Pancreas (tissue), 10 donors: ENCODE results near the gene CDC27. TPM values are rescaled to one million over a fixed set of nuclear protein-coding genes. Genes with fewer than 3 reads are reported as not detected.
A peak's percentile ranks its signal among the peaks of the same experiment; 100 is the strongest.

Source experiments
- ATAC-seq, 4 donors: fragments of 200-7000 bp; cut with Tn5 transposase; one replicate each; pipeline versions ENCODE4 v1.8.0 to v1.9.1; 2020; ENCODE audit warnings: mild to moderate bottlenecking in 4 of 4, moderate library complexity in 4 of 4
- DNase-seq, 6 donors: peaks; one replicate each; pipeline ENCODE4 v3.0.0-alpha.2; 2020
- FAIRE-seq: peaks from 2 replicates; lab custom pipeline; 2012; peaks lifted over from hg19 to GRCh38; lab: Jason Lieb, UNC
- H3K27ac ChIP-seq, 4 donors: fragments of 200-600 bp; sonication (generic); 1 replicate in 3 of 4; 2 replicates in 1 of 4; pipeline versions ENCODE4 v1.5.0 to v1.8.0; 2020
- H3K27me3 ChIP-seq, 4 donors: fragments of 200-600 bp; one replicate each; pipeline ENCODE4 v1.8.0; 2021
- H3K36me3 ChIP-seq, 3 donors: fragments of 200-600 bp; sonication (generic) in 1 of 3; one replicate each; pipeline versions ENCODE4 v1.5.0 to v1.8.0; 2020 to 2021
- H3K4me1 ChIP-seq, 3 donors: fragments of 200-600 bp; one replicate each; pipeline ENCODE4 v1.8.0; 2021
- H3K4me3 ChIP-seq, 4 donors: fragments of 200-600 bp; sonication (generic) in 2 of 4; one replicate each; pipeline versions ENCODE4 v1.5.0 to v1.8.0; 2020 to 2021
- H3K9me3 ChIP-seq, 4 donors: fragments of 200-600 bp; one replicate each; pipeline ENCODE4 v1.8.0; 2021
- WGBS, 2 donors: extraction: QIAGEN DNeasy Blood & Tissue Kit; methylation state at CpG; one replicate each; pipeline ENCODE4 v1.1.7; 2013; 5-methylcytosine and 5-hydroxymethylcytosine counted together
- intact Hi-C, 3 donors: fragments of 100-400 bp; cut with DNase I; formaldehyde crosslinking; loops; one replicate each; pipeline versions ENCODE4 v1.11.1 to v1.14.2; 2022
- polyA plus RNA-seq, 2 donors: library from polyadenylated mRNA; stranded (reverse); fragments of 200-250 nt; gene quantifications; one replicate each; pipeline ENCODE4 v1.2.3, GENCODE V29; 2013
- total RNA-seq, 6 donors: library from RNA; stranded (reverse); fragmentation: NEBNext Ultra II Directional in 4 of 6; extraction: Animal tissue kit (Norgen Biotek cat#: 25700) in 4 of 6; gene quantifications; one replicate each; pipeline versions ENCODE4 v1.2.1 to v1.2.4, GENCODE V29; 2021 to 2023
- TF ChIP-seq, protein P1 (sequence below), 4 donors: fragments of 200-600 bp; sonication (generic) in 3 of 4; IDR thresholded peaks; one replicate each; pipeline versions ENCODE4 v1.5.0 to v1.8.0; 2021; ENCODE audit warnings: antibody characterized with exemption in 4 of 4
- donor health status: healthy with polysubstance abuse.
- donor health status: DM: no; HTN: no; CAD: no; lungs with moderate emphysema.
- donor health status: DM: no; HTN: no; CAD: no.
- donor health status: control.
- donor health status: control.
- donor health status: Bipolar disorder and iron deficiency.
- donor health status: DM: yes; HTN: yes; CAD: no.
- donor health status: DM: no; HTN: no; CAD: no.
- donor health status: DM: no; HTN: no; CAD: no.
- donor health status: DM: yes; HTN: yes; CAD: no.

CDC27 gene
- total and polyA plus RNA-seq, 8 donors: 6.5 to 42.7 (median 26.3) TPM

DNA sequence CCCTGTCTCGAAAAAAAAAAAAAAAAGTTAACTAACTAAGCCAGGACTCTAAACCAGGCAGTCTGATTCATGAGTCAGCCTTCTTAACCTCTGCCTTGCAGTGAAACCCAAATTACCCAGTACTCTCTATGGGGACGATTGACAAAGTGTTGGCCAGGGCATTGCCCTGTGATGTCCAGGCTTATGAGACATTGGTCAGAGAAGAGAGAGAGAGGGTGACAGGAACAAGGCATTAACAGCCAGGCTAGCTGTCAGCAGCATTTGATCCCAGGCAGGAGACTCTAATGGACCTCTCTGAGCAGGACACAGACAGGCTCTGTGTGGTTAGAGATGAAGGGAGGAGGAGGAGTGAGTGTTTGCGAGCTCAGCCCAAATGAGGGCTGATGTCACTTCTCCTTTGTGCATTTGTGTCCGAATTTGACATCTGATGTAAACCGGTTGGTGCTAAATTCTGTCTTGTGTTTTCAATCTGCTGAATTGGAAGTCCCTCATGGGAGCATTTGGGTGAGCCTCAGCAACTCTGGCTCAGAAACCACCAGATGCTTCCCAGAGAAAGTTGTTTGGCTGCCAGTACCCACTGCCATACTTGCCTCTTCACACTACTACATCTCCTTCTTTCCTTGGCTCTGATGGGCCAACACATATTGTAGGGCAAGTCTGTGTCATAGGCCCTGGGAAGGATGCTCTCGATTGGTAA lies 15.8 kb upstream of the CDC27 start:
- Histone ChIP-seq H3K27me3 (no peaks in the 10 kb centered on the region), H3K9me3 (no peaks in the 10 kb centered on the region), H3K4me1 (peaks cover 3 to 6% (median 6%) of the 10 kb centered on the region in 3 donors), H3K27ac (peak overlapping the region; percentile 25 to 74 (median 42)), H3K4me3 (no peak overlapping the region), H3K36me3 (no peaks in the 10 kb centered on the region)
- WGBS, 2 donors: 64 to 69% methylated on average over 6 of the region's 6 CpGs
- FAIRE-seq (no peak), DNase-seq (no peak), ATAC-seq (peak; percentile 20 to 71 (median 58))
- TF ChIP-seq, protein P1, sequence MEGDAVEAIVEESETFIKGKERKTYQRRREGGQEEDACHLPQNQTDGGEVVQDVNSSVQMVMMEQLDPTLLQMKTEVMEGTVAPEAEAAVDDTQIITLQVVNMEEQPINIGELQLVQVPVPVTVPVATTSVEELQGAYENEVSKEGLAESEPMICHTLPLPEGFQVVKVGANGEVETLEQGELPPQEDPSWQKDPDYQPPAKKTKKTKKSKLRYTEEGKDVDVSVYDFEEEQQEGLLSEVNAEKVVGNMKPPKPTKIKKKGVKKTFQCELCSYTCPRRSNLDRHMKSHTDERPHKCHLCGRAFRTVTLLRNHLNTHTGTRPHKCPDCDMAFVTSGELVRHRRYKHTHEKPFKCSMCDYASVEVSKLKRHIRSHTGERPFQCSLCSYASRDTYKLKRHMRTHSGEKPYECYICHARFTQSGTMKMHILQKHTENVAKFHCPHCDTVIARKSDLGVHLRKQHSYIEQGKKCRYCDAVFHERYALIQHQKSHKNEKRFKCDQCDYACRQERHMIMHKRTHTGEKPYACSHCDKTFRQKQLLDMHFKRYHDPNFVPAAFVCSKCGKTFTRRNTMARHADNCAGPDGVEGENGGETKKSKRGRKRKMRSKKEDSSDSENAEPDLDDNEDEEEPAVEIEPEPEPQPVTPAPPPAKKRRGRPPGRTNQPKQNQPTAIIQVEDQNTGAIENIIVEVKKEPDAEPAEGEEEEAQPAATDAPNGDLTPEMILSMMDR (IDR thresholded peaks at IDR 0.05): no peak
- intact Hi-C loops: no loop called here

DNA sequence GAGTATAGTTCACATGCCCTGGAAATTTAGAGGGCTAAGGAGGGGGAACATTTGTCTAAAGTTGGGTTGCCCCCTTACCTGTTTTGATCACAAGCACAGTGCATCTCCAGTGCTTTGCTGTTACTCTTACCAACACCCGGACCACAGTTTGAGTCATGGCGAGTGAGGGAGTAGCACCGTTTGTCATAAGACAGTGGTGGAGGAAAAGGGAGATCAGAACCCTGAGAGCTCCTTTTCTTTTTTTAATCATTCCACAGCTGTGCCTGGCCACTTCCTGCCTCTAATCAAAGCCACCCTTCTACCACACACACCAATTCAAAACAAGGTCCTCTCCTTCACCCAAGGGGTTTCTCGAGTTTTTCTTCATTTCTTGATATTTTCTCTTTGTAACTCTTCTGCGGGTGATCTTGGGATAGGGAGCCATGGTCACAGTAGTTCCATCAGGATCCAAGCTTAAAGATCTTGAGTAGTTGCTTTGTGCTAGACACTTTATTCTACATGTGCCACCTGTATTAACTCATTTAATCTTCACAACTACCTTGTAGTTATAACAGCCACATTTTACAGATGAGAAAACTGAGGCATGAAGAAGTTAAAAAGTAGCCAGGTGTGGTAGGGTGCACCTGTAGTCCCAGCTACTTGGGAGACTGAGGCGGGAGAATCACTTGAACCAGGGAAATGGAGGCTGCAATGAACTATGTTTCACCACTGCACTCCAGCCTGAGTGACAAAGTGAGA lies 15.1 kb upstream of the CDC27 start:
- Histone ChIP-seq H3K27me3 (no peaks in the 10 kb centered on the region), H3K27ac (peak overlapping the region in 1 of 4 donors; percentile 74), H3K36me3 (no peaks in the 10 kb centered on the region), H3K4me1 (peaks cover 3 to 6% (median 6%) of the 10 kb centered on the region in 3 donors), H3K4me3 (no peak overlapping the region), H3K9me3 (no peaks in the 10 kb centered on the region)
- DNase-seq (no peak), FAIRE-seq (no peak), ATAC-seq (no peak)
- TF ChIP-seq, protein P1 (IDR thresholded peaks at IDR 0.05): no peak
- intact Hi-C loops: no loop called here
- 77 to 89% methylated on average over 6 of the region's 6 CpGs for WGBS, 2 donors

DNA sequence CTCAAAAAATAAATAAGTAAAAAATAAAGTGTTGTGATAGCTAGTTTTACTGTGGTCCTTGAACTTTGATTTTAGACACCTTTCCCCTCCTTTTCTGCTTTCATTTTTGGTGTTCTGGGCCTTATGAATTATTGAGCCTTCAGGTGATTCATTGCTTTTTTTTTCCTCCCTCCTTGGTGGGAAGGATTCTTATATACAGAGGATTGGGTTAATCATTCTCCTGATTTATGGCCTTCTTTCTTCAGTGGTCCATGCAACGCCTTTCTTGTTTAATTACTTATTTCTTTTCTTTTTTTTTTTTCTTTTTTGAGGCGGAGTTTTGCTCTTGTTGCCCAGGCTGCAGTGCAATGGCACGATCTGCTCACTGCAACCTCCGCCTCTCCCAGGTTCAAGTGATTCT lies 12.1 kb upstream of the CDC27 start:
- no peak for ATAC-seq
- 80 to 88% methylated on average over 4 of the region's 4 CpGs for WGBS, 2 donors
- no peak overlapping the region for H3K27ac ChIP-seq
- no peaks in the 10 kb centered on the region for H3K27me3 ChIP-seq
- H3K4me1 ChIP-seq: peaks cover 3 to 6% (median 6%) of the 10 kb centered on the region in 3 donors
- TF ChIP-seq, protein P1 (IDR thresholded peaks at IDR 0.05): no peak
- FAIRE-seq: no peak
- intact Hi-C loops: no loop called here
- no peak for DNase-seq
- no peak overlapping the region for H3K4me3 ChIP-seq
- no peaks in the 10 kb centered on the region for H3K9me3 ChIP-seq
- H3K36me3 ChIP-seq: no peaks in the 10 kb centered on the region

DNA sequence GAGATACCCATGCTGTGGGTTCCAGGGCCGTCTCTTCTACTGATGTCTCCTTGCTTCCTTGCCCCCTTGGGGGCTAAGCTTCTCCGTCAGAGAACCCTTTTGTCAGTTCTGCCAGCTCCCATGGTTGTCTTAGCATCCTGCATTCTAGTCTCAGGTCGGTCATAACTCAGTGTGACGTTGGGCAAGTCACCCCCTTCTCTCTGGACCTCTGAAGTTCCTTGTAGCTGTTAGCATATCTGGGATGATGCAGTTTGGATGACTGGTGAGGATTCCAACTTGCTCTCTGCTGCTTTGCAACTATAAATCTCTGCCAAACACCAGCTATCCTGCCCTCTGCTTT lies 11.2 kb upstream of the CDC27 start:
- no peaks in the 10 kb centered on the region for H3K27me3 ChIP-seq
- peak in 1 of 4 donors; percentile 25 for ATAC-seq
- TF ChIP-seq, protein P1 (IDR thresholded peaks at IDR 0.05): no peak
- no peak for DNase-seq
- intact Hi-C loops: no loop called here
- no peaks in the 10 kb centered on the region for H3K36me3 ChIP-seq
- no peaks in the 10 kb centered on the region for H3K9me3 ChIP-seq
- H3K4me3 ChIP-seq: no peak overlapping the region
- H3K27ac ChIP-seq: peak overlapping the region in 2 of 4 donors; percentile 5 to 30
- no peak for FAIRE-seq
- 69 to 79% methylated on average over 4 of the region's 4 CpGs for whole genome bisulfite sequencing, 2 donors
- peaks cover 0 to 4% (median 4%) of the 10 kb centered on the region in 3 donors for H3K4me1 ChIP-seq
